Caco-2 (cell line): ENCODE results near the gene YIPF7. TPM values are rescaled to one million over a fixed set of nuclear protein-coding genes. Genes with fewer than 3 reads are reported as not detected.

ENCODE experiments used
- BruUV-seq: library from RNA; stranded (reverse); fragments of 400-500 nt; replicated peaks from 2 replicates; lab custom pipeline; 2021; lab: Mats Ljungman, UMichigan
- CTCF ChIA-PET: fragments of 300-600 bp; sonication (Branson Sonifier 250); formaldehyde crosslinking; loops from one replicate; lab custom pipeline; 2022; ENCODE audit warnings: antibody characterized with exemption; lab: Charles Lee
- POLR2A ChIA-PET: fragments of 300-600 bp; sonication (Branson Sonifier 250); formaldehyde crosslinking; loops from one replicate; lab custom pipeline; 2022; ENCODE audit warnings: antibody characterized with exemption; lab: Charles Lee
- DNase-seq, 2 experiments: peaks; one replicate each; pipeline versions ENCODE4 v3.0.0 to v3.0.0-alpha.2; 2020 to 2022
- H3K27me3 ChIP-seq: replicated peaks from 2 replicates; pipeline ENCODE4 v1.6.0; 2011; ENCODE audit warnings: low read length; ENCODE audit not compliant: control insufficient read depth, insufficient read depth
- H3K36me3 ChIP-seq: 2 replicates; pipeline ENCODE4 v1.5.1; 2011; ENCODE audit warnings: low read length; ENCODE audit not compliant: control insufficient read depth, insufficient read depth
- H3K4me1 ChIP-seq: fragments of 250-450 bp; sonication (Bioruptor Pico); 2 replicates; pipeline ENCODE4 v1.5.1; 2020; ENCODE audit warnings: mild to moderate bottlenecking
- H3K4me3 ChIP-seq: 2 replicates; pipeline ENCODE4 v1.5.1; 2011; ENCODE audit warnings: low read depth, mild to moderate bottlenecking, control low read depth, low read length
- H3K9me3 ChIP-seq: fragments of 250-450 bp; sonication (Bioruptor Pico); 2 replicates; pipeline ENCODE4 v1.5.1; 2020; ENCODE audit warnings: mild to moderate bottlenecking, moderate library complexity
- H3K27ac Mint-ChIP-seq: one replicate; pipeline ENCODE4 v1.8.0; 2022; ENCODE audit warnings: mixed read lengths; ENCODE audit not compliant: unreplicated experiment
- H3K27me3 Mint-ChIP-seq: one replicate; pipeline ENCODE4 v1.8.0; 2022; ENCODE audit warnings: mixed read lengths; ENCODE audit not compliant: insufficient read depth, unreplicated experiment
- H3K36me3 Mint-ChIP-seq: one replicate; pipeline ENCODE4 v1.8.0; 2022; ENCODE audit warnings: mild to moderate bottlenecking, mixed read lengths; ENCODE audit not compliant: insufficient read depth, unreplicated experiment
- H3K4me1 Mint-ChIP-seq: one replicate; pipeline ENCODE4 v1.8.0; 2022; ENCODE audit warnings: low read depth, mixed read lengths; ENCODE audit not compliant: unreplicated experiment
- H3K4me3 Mint-ChIP-seq: one replicate; pipeline ENCODE4 v1.8.0; 2022; ENCODE audit warnings: mild to moderate bottlenecking, moderate library complexity, mixed read lengths; ENCODE audit not compliant: unreplicated experiment
- H3K9me3 Mint-ChIP-seq: one replicate; pipeline ENCODE4 v1.8.0; 2022; ENCODE audit warnings: mixed read lengths; ENCODE audit not compliant: unreplicated experiment
- CTCF ChIP-seq, 2 experiments: fragments of 200-600 bp in 1 of 2; IDR thresholded peaks; 1 replicate in 1 of 2; 2 replicates in 1 of 2; pipeline versions ENCODE4 v1.5.1 to v1.8.0; 2011 to 2022; ENCODE audit warnings: antibody characterized with exemption in 1 of 2, control low read depth in 1 of 2, inconsistent platforms in 1 of 2, low read depth in 1 of 2, low read length in 1 of 2, mild to moderate bottlenecking in 1 of 2, moderate library complexity in 1 of 2; ENCODE audit not compliant: insufficient read depth in 1 of 2, severe bottlenecking in 1 of 2, unreplicated experiment in 1 of 2
- intact Hi-C: fragments of 100-400 bp; cut with micrococcal nuclease; formaldehyde crosslinking; loops from one replicate; pipeline ENCODE4 v1.10.0; 2022; ENCODE audit not compliant: unreplicated experiment
- total RNA-seq: library from RNA; stranded (reverse); gene quantifications from 2 replicates; pipeline ENCODE4 v1.2.3, GENCODE V29; 2022

The YIPF7 gene
- total RNA-seq, 1 experiment from 2014 or later: not detected

GRCh38 chr4:44652002-44652401 is 577 bp upstream of the YIPF7 start:
- ChIA-PET CTCF (no interaction called here), POLR2A (no interaction called here)
- intact Hi-C loops: no loop called here
- H3K36me3 ChIP-seq: no peaks in the 10 kb centered on the region
- H3K4me1 Mint-ChIP-seq: no peaks in the 10 kb centered on the region
- no peaks in the 10 kb centered on the region for H3K36me3 Mint-ChIP-seq
- H3K4me1 ChIP-seq: no peaks in the 10 kb centered on the region
- no TSS peak for BruUV-seq
- H3K27ac Mint-ChIP-seq: no peak overlapping the region
- no peaks in the 10 kb centered on the region for H3K27me3 ChIP-seq
- DNase-seq: no peak
- TF ChIP-seq CTCF (IDR thresholded peaks at IDR 0.05; ENCODE audit: insufficient read depth in 1 of 2, low read depth in 1 of 2, low read length in 1 of 2, severe bottlenecking in 1 of 2, unreplicated experiment in 1 of 2): no peak
- no peaks in the 10 kb centered on the region for H3K9me3 Mint-ChIP-seq
- no peaks in the 10 kb centered on the region for H3K9me3 ChIP-seq
- no peak overlapping the region for H3K4me3 ChIP-seq
- no peak overlapping the region for H3K4me3 Mint-ChIP-seq
- H3K27me3 Mint-ChIP-seq: no peaks in the 10 kb centered on the region

- intact Hi-C loops: no loop called here
- ChIA-PET POLR2A (no interaction called here), CTCF (no interaction called here)
- DNase-seq: no peak
- H3K27ac Mint-ChIP-seq: no peak overlapping the region
- H3K4me3 Mint-ChIP-seq: no peak overlapping the region
- H3K36me3 ChIP-seq: no peaks in the 10 kb centered on the region
- no peaks in the 10 kb centered on the region for H3K27me3 Mint-ChIP-seq
- no peak for TF ChIP-seq CTCF (IDR thresholded peaks at IDR 0.05; ENCODE audit: insufficient read depth in 1 of 2, low read depth in 1 of 2, low read length in 1 of 2, severe bottlenecking in 1 of 2, unreplicated experiment in 1 of 2)
- no peaks in the 10 kb centered on the region for H3K4me1 Mint-ChIP-seq
- H3K9me3 ChIP-seq: no peaks in the 10 kb centered on the region
- no peaks in the 10 kb centered on the region for H3K36me3 Mint-ChIP-seq
- no peaks in the 10 kb centered on the region for H3K4me1 ChIP-seq
- BruUV-seq: no TSS peak
- H3K27me3 ChIP-seq: no peaks in the 10 kb centered on the region
- H3K4me3 ChIP-seq: no peak overlapping the region
- H3K9me3 Mint-ChIP-seq: peaks cover 13% of the 10 kb centered on the region
Observed at GRCh38 chr4:44646151-44646550, 5.3 kb downstream of the YIPF7 start.

DNA sequence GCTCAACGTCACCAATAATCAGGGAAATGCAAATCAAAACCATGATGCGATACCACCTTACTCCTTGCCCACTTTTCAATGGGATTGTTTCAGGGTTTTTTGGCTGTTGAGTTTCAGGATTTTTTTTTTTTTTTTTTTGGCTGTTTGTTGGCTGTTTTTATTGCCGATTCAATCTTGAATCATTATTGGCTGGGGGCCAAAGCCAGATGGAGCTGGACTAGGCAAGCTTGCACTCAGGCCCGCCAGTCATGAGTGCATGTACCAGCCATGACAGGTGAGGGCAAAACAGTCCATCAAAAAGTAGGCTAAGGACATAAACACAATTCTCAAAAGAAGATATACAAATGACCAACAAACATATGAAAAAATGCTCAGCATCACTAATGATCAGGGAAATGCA is 13.3 kb downstream of the YIPF7 start:
- CTCF ChIA-PET: no interaction called here
- Histone ChIP-seq H3K27me3 (no peaks in the 10 kb centered on the region), H3K36me3 (no peaks in the 10 kb centered on the region), H3K9me3 (no peaks in the 10 kb centered on the region), H3K4me3 (no peak overlapping the region), H3K4me1 (no peaks in the 10 kb centered on the region)
- Mint-ChIP-seq H3K4me3 (no peak overlapping the region), H3K4me1 (no peaks in the 10 kb centered on the region), H3K9me3 (peaks cover 9% of the 10 kb centered on the region), H3K27me3 (no peaks in the 10 kb centered on the region), H3K36me3 (no peaks in the 10 kb centered on the region), H3K27ac (no peak overlapping the region)
- no peak for TF ChIP-seq CTCF (IDR thresholded peaks at IDR 0.05; ENCODE audit: insufficient read depth in 1 of 2, low read depth in 1 of 2, low read length in 1 of 2, severe bottlenecking in 1 of 2, unreplicated experiment in 1 of 2)
- POLR2A ChIA-PET: no interaction called here
- DNase-seq: no peak
- no TSS peak for BruUV-seq
- intact Hi-C loops: no loop called here
